Dermis microvascular lymphatic vessel endothelial cell (primary cell): ENCODE data around the gene TAPBP. TPM values are rescaled to one million over a fixed set of nuclear protein-coding genes. Genes with fewer than 3 reads are reported as not detected.
A peak's percentile ranks its signal among the peaks of the same experiment; 100 is the strongest.
"Not testable (repeated sequence)": the region's sequence is repeated elsewhere in the genome, so short reads cannot be mapped to it uniquely, and the experiment has no call there.

Source experiments
- DNase-seq, 2 donors: peaks; one replicate each; pipeline versions ENCODE4 v3.0.0 to v3.0.0-alpha.2; 2010; ENCODE audit warnings: low read depth in 2 of 2
- total RNA-seq: library from RNA; depleted of rRNA; stranded (reverse); fragments of >200 nt; gene quantifications from 2 replicates; pipeline ENCODE4 v1.2.1, GENCODE V29; 2014

TAPBP gene
- total RNA-seq: 47.5 and 102 TPM in 2 replicates

- peak; percentile 49 to 78 for DNase-seq
Observed at GRCh38 chr6:33313709-33314514, at the start of gene TAPBP. TAPBP (minus strand) TSS chr6:33314078; CDS start chr6:33314041, 37 bp downstream.

- DNase-seq: not testable (repeated sequence)
Observed at GRCh38 chr6:33363486-33363885, 49.6 kb upstream of the TAPBP start.

- DNase-seq: no peak
Observed at GRCh38 chr6:33359331-33359730, 45.5 kb upstream of the TAPBP start.

GRCh38 chr6:33357160-33357871 lies 43.4 kb upstream of the TAPBP start:
- not testable (repeated sequence) for DNase-seq

GRCh38 chr6:33356295-33356694 lies 42.4 kb upstream of the TAPBP start:
- DNase-seq: no peak

- not testable (repeated sequence) for DNase-seq
Observed at GRCh38 chr6:33355860-33356259, 42.0 kb upstream of the TAPBP start.

- DNase-seq: no peak
Observed at GRCh38 chr6:33347816-33348215, 33.9 kb upstream of the TAPBP start.

GRCh38 chr6:33346972-33347371 lies 33.1 kb upstream of the TAPBP start:
- not testable (repeated sequence) for DNase-seq

GRCh38 chr6:33344701-33345697 lies 31.1 kb upstream of the TAPBP start:
- DNase-seq: peak; percentile 36 to 75

- DNase-seq: no peak
Observed at GRCh38 chr6:33343953-33344611, 30.2 kb upstream of the TAPBP start.

GRCh38 chr6:33343606-33343952 lies 29.7 kb upstream of the TAPBP start:
- DNase-seq: not testable (repeated sequence)

- DNase-seq: no peak
Observed at GRCh38 chr6:33339193-33339592, 25.3 kb upstream of the TAPBP start.

- no peak for DNase-seq
Observed at GRCh38 chr6:33336495-33336894, 22.6 kb upstream of the TAPBP start.

- DNase-seq: no peak
Observed at GRCh38 chr6:33335916-33336315, 22.0 kb upstream of the TAPBP start.

GRCh38 chr6:33333666-33334065 lies 19.8 kb upstream of the TAPBP start:
- no peak for DNase-seq

GRCh38 chr6:33330736-33331135 lies 16.9 kb upstream of the TAPBP start:
- DNase-seq: no peak

- DNase-seq: no peak
Observed at GRCh38 chr6:33329058-33329457, 15.2 kb upstream of the TAPBP start.

GRCh38 chr6:33324125-33324524 lies 10.2 kb upstream of the TAPBP start:
- no peak for DNase-seq

- no peak for DNase-seq
Observed at GRCh38 chr6:33323623-33323948, 9.7 kb upstream of the TAPBP start.

- no peak for DNase-seq
Observed at GRCh38 chr6:33321227-33321626, 7.3 kb upstream of the TAPBP start.
